GM12878 (cell line): Measurements from ENCODE around the gene OR2AG1. TPM values are rescaled to one million over a fixed set of nuclear protein-coding genes. Genes with fewer than 3 reads are reported as not detected.

ENCODE experiments used
- ATAC-seq: fragments of 200-7000 bp; cut with Tn5 transposase; 3 replicates; pipeline ENCODE4 v1.9.1; 2020; ENCODE audit warnings: mild to moderate bottlenecking, moderate library complexity
- BruUV-seq: library from RNA; stranded (reverse); fragments of 400-500 nt; replicated peaks from 2 replicates; lab custom pipeline; 2021; lab: Mats Ljungman, UMichigan
- CTCF ChIA-PET: fragments of 300-600 bp; sonication (Branson Sonifier 250); formaldehyde crosslinking; extraction: SDS; loops from one replicate; lab custom pipeline; 2021; ENCODE audit warnings: inconsistent platforms; lab: Yijun Ruan, JAX
- POLR2A ChIA-PET: fragments of 350-600 bp; formaldehyde crosslinking; extraction: SDS; loops from one replicate; lab custom pipeline; 2021; ENCODE audit warnings: inconsistent platforms; lab: Charles Lee
- RAD21 ChIA-PET: fragments of 300-600 bp; sonication (Branson Sonifier 250); formaldehyde crosslinking; loops from one replicate; lab custom pipeline; 2023; ENCODE audit warnings: antibody characterized with exemption; ENCODE audit not compliant: unreplicated experiment; lab: Charles Lee
- SMC1A ChIA-PET: fragments of 300-600 bp; sonication (Branson Sonifier 250); formaldehyde crosslinking; loops from one replicate; lab custom pipeline; 2023; ENCODE audit not compliant: unreplicated experiment, uncharacterized antibody; lab: Charles Lee
- DNase-seq: peaks from one replicate; pipeline ENCODE4 v3.0.0-alpha.2; 2011; ENCODE audit warnings: low read depth, low spot score
- FAIRE-seq: peaks from 3 replicates; lab custom pipeline; 2011; peaks lifted over from hg19 to GRCh38; lab: Jason Lieb, UNC
- H2AFZ ChIP-seq: 2 replicates; pipeline ENCODE4 v1.6.0; 2011; ENCODE audit warnings: low read depth, low read length, control low read depth; ENCODE audit not compliant: control insufficient read depth
- H3K27ac ChIP-seq: 2 replicates; pipeline ENCODE4 v1.5.1; 2011; ENCODE audit warnings: control low read depth; ENCODE audit not compliant: control insufficient read depth, insufficient read depth
- H3K27me3 ChIP-seq, 2 experiments: replicated peaks in 1 of 2; 2 replicates each; pipeline versions ENCODE4 v1.6.0 to v1.6.1; 2011; ENCODE audit warnings: low read length in 1 of 2; ENCODE audit not compliant: control insufficient read depth in 2 of 2, insufficient read depth in 2 of 2
- H3K36me3 ChIP-seq, 2 experiments: 2 replicates each; pipeline ENCODE4 v1.5.1; 2011; ENCODE audit warnings: low read length in 1 of 2; ENCODE audit not compliant: control insufficient read depth in 2 of 2, insufficient read depth in 2 of 2
- H3K4me1 ChIP-seq: 2 replicates; pipeline ENCODE4 v1.6.1; 2011; ENCODE audit warnings: mild to moderate bottlenecking, low read length, moderate library complexity, mixed read lengths; ENCODE audit not compliant: control insufficient read depth, insufficient read depth
- H3K4me2 ChIP-seq: 2 replicates; pipeline ENCODE4 v1.6.0; 2011; ENCODE audit warnings: control low read depth; ENCODE audit not compliant: control insufficient read depth, insufficient read depth
- H3K4me3 ChIP-seq: fragments of 200-600 bp; sonication (generic); 2 replicates; pipeline ENCODE4 v1.5.1; 2016
- H3K79me2 ChIP-seq: 2 replicates; pipeline ENCODE4 v1.6.0; 2011; ENCODE audit warnings: low read length; ENCODE audit not compliant: control insufficient read depth, insufficient read depth
- H3K9ac ChIP-seq: 2 replicates; pipeline ENCODE4 v1.8.0; 2011; ENCODE audit warnings: low read length, control low read depth, mixed read lengths; ENCODE audit not compliant: control insufficient read depth, insufficient read depth
- H3K9me3 ChIP-seq: replicated peaks from 3 replicates; pipeline ENCODE4 v1.5.1; 2011; ENCODE audit warnings: mild to moderate bottlenecking, low read length; ENCODE audit not compliant: control insufficient read depth, insufficient read depth
- H4K20me1 ChIP-seq: 2 replicates; pipeline ENCODE4 v1.6.0; 2011; ENCODE audit not compliant: control insufficient read depth, insufficient read depth
- BCL11A ChIP-seq: IDR thresholded peaks from 2 replicates; pipeline ENCODE4 v1.6.1; 2011; ENCODE audit warnings: low read depth, low read length
- CBFB ChIP-seq: IDR thresholded peaks from 2 replicates; pipeline ENCODE4 v1.6.1; 2016; ENCODE audit warnings: antibody characterized with exemption, low read depth
- FOXK2 ChIP-seq: fragments of 450-650 bp; IDR thresholded peaks from 2 replicates; pipeline ENCODE4 v1.6.1; 2017; ENCODE audit warnings: mild to moderate bottlenecking, moderate library complexity
- HDAC6 ChIP-seq: fragments of 200-600 bp; sonication (generic); IDR thresholded peaks from one replicate; pipeline ENCODE4 v1.8.0; 2017; ENCODE audit warnings: antibody characterized with exemption; ENCODE audit not compliant: unreplicated experiment
- MEF2A ChIP-seq: IDR thresholded peaks from 2 replicates; pipeline ENCODE4 v1.6.1; 2011; ENCODE audit warnings: low read depth, mild to moderate bottlenecking, low read length, moderate library complexity; ENCODE audit not compliant: insufficient read depth
- NFXL1 ChIP-seq: fragments of 450-650 bp; IDR thresholded peaks from 2 replicates; pipeline ENCODE4 v1.6.1; 2017; ENCODE audit warnings: antibody characterized with exemption, mild to moderate bottlenecking, borderline replicate concordance
- NFYA ChIP-seq: IDR thresholded peaks from 2 replicates; pipeline ENCODE4 v1.6.1; 2011; ENCODE audit warnings: low read depth, mild to moderate bottlenecking, low read length, improper control_type of control experiment, borderline replicate concordance
- PBX3 ChIP-seq: IDR thresholded peaks from 2 replicates; pipeline ENCODE4 v1.6.1; 2011; ENCODE audit warnings: mild to moderate bottlenecking, low read depth, low read length, moderate library complexity; ENCODE audit not compliant: insufficient replicate concordance
- PML ChIP-seq: IDR thresholded peaks from 2 replicates; pipeline ENCODE4 v1.6.1; 2012; ENCODE audit warnings: low read length, inconsistent platforms
- POU2F2 ChIP-seq: IDR thresholded peaks from 3 replicates; pipeline ENCODE4 v1.6.1; 2011; ENCODE audit warnings: low read depth, mild to moderate bottlenecking, low read length, borderline replicate concordance
- RUNX3 ChIP-seq: IDR thresholded peaks from 2 replicates; pipeline ENCODE4 v1.6.1; 2012; ENCODE audit warnings: low read length, inconsistent platforms
- TCF12 ChIP-seq: IDR thresholded peaks from 2 replicates; pipeline ENCODE4 v1.6.1; 2011; ENCODE audit warnings: low read depth, mild to moderate bottlenecking, low read length
- WGBS: methylation state at CpG from one replicate; pipeline ENCODE4 v1.1.6; 2016; ENCODE audit warnings: low lambda C conversion rate; ENCODE audit not compliant: insufficient replicate concordance, insufficient coverage; ENCODE audit errors: missing lambda C conversion rate; 5-methylcytosine and 5-hydroxymethylcytosine counted together
- in situ Hi-C: fragments of 300-500 bp; cut with MboI; formaldehyde crosslinking; loops from 9 replicates; pipeline ENCODE4 v1.14.3; 2018; ENCODE audit warnings: mixed read lengths
- intact Hi-C: fragments of 100-400 bp; cut with micrococcal nuclease; formaldehyde crosslinking; loops from one replicate; pipeline ENCODE4 v1.14.2; 2022; ENCODE audit not compliant: unreplicated experiment
- polyA plus RNA-seq, 11 experiments: library from polyadenylated mRNA; depleted of rRNA in 4 of 11; unstranded in 6 of 11; stranded (reverse) in 5 of 11; fragments of >200 nt; fragmentation: Nextera tagmentation in 4 of 11; fragmentation: Illumina TruSeq in 1 of 11; extraction: Ambion mirVana in 4 of 11; extraction: Trizol in 1 of 11; gene quantifications; 1 replicate in 1 of 11; 2 replicates in 10 of 11; pipeline versions ENCODE4 v1.2.1 to v1.2.3, GENCODE V29; 2011 to 2016; ENCODE audit warnings: inconsistent platforms in 2 of 11, missing spikeins in 2 of 11, low read depth in 1 of 11
- total RNA-seq, 4 experiments: library from RNA; depleted of rRNA in 3 of 4; stranded (reverse); fragments of >200 nt in 3 of 4; fragmentation: Illumina TruSeq in 1 of 4; extraction: Trizol in 1 of 4; gene quantifications; 2 replicates each; pipeline versions ENCODE4 v1.2.1 to v1.2.3, GENCODE V29; 2013 to 2021
- TF ChIP-seq, protein P1 (sequence below): IDR thresholded peaks from 2 replicates; pipeline ENCODE4 v1.6.1; 2012; ENCODE audit warnings: mild to moderate bottlenecking, low read depth, low read length
- TF ChIP-seq, protein P2 (sequence below): IDR thresholded peaks from 2 replicates; pipeline ENCODE4 v1.6.1; 2012; ENCODE audit warnings: low read depth, low read length, improper control_type of control experiment

Gene OR2AG1
- total and polyA plus RNA-seq, 10 of the 15 experiments (the other 5 are each of a cell fraction or from before 2014, with no cell fraction given), result not detected

GRCh38 chr11:6733326-6734275 lies 49.2 kb upstream of the OR2AG1 start:
- peaks cover 6% of the 10 kb centered on the region; the same call in 2 of the 3 replicates for H3K9me3 ChIP-seq
- H2AFZ ChIP-seq, result no peak overlapping the region
- ChIA-PET SMC1A (interaction anchor here (1.1 to 18.2 kb wide), 2 partner anchors 20 to 31 kb away, joined by 3 to 420 read pairs; no protein-coding TSS in a partner anchor), RAD21 (interaction anchor here (1.1 kb wide), 1 partner anchor 22 kb away, joined by 4 read pairs; no protein-coding TSS in a partner anchor), CTCF (interaction anchor here (0.5 to 15.6 kb wide), 3 partner anchors 8 to 95 kb away, joined by 3 to 728 read pairs (median 3); no protein-coding TSS in a partner anchor), POLR2A (interaction anchor here (0.5 kb wide), 1 partner anchor 237 kb away, joined by 3 read pairs; the partner anchor contains the start of gene DNHD1)
- peaks cover 0 to 12% of the 10 kb centered on the region in 2 experiments; a peak in 3 of 4 replicates for H3K36me3 ChIP-seq
- H3K4me3 ChIP-seq, result no peak overlapping the region
- FAIRE-seq (peak; percentile 47), DNase-seq (no peak), ATAC-seq (no peak)
- peaks cover 22% of the 10 kb centered on the region for H3K79me2 ChIP-seq
- WGBS, result 82% methylated on average over 3 of the region's 3 CpGs
- no peaks in the 10 kb centered on the region for H4K20me1 ChIP-seq
- H3K27me3 ChIP-seq, result no peaks in the 10 kb centered on the region
- H3K9ac ChIP-seq, result no peak overlapping the region
- intact Hi-C loops (no loop called here), in situ Hi-C loops (loop anchor here (10.0 kb wide), 1 partner anchor 1029 kb away; no protein-coding TSS in a partner anchor)
- no peak overlapping the region for H3K4me2 ChIP-seq
- TF ChIP-seq, protein P1, sequence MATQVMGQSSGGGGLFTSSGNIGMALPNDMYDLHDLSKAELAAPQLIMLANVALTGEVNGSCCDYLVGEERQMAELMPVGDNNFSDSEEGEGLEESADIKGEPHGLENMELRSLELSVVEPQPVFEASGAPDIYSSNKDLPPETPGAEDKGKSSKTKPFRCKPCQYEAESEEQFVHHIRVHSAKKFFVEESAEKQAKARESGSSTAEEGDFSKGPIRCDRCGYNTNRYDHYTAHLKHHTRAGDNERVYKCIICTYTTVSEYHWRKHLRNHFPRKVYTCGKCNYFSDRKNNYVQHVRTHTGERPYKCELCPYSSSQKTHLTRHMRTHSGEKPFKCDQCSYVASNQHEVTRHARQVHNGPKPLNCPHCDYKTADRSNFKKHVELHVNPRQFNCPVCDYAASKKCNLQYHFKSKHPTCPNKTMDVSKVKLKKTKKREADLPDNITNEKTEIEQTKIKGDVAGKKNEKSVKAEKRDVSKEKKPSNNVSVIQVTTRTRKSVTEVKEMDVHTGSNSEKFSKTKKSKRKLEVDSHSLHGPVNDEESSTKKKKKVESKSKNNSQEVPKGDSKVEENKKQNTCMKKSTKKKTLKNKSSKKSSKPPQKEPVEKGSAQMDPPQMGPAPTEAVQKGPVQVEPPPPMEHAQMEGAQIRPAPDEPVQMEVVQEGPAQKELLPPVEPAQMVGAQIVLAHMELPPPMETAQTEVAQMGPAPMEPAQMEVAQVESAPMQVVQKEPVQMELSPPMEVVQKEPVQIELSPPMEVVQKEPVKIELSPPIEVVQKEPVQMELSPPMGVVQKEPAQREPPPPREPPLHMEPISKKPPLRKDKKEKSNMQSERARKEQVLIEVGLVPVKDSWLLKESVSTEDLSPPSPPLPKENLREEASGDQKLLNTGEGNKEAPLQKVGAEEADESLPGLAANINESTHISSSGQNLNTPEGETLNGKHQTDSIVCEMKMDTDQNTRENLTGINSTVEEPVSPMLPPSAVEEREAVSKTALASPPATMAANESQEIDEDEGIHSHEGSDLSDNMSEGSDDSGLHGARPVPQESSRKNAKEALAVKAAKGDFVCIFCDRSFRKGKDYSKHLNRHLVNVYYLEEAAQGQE, result no peak
- TF ChIP-seq, protein P2, sequence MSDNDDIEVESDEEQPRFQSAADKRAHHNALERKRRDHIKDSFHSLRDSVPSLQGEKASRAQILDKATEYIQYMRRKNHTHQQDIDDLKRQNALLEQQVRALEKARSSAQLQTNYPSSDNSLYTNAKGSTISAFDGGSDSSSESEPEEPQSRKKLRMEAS, result no peak
- TF ChIP-seq RUNX3, result no peak
- TF ChIP-seq HDAC6, result no peak
- no peak for TF ChIP-seq PML
- TF ChIP-seq PBX3, result no peak
- no peak for TF ChIP-seq FOXK2
- TF ChIP-seq NFYA, result no peak
- no peak for TF ChIP-seq BCL11A
- TF ChIP-seq CBFB, result no peak
- no peak for TF ChIP-seq TCF12
- TF ChIP-seq MEF2A, result no peak
- TF ChIP-seq NFXL1, result no peak
- no peak for TF ChIP-seq POU2F2
- H3K4me1 ChIP-seq, result peaks cover 23% of the 10 kb centered on the region
- BruUV-seq, result no TSS peak
- H3K27ac ChIP-seq, result no peak overlapping the region
